HG03432 (cell line): ENCODE data around the gene DHX58.

Experiments used
- ATAC-seq: cut with Tn5 transposase; IDR thresholded peaks from one replicate; pipeline ENCODE4 v1.9.1; 2021; ENCODE audit warnings: mild to moderate bottlenecking, moderate library complexity; ENCODE audit not compliant: unreplicated experiment

DHX58 gene

GRCh38 chr17:42087736-42088705 is 24.5 kb downstream of the DHX58 start:
- no peak for ATAC-seq

GRCh38 chr17:42087042-42087701 is 25.3 kb downstream of the DHX58 start:
- no peak for ATAC-seq

GRCh38 chr17:42081516-42082129 is 30.9 kb downstream of the DHX58 start:
- ATAC-seq, result no peak

GRCh38 chr17:42079541-42079940 is 33.0 kb downstream of the DHX58 start:
- no peak for ATAC-seq

GRCh38 chr17:42078396-42079043 is 34.0 kb downstream of the DHX58 start:
- ATAC-seq, result no peak

- no peak for ATAC-seq
Measured at GRCh38 chr17:42077755-42078154, 34.8 kb downstream of the DHX58 start.

GRCh38 chr17:42076797-42077559 is 35.5 kb downstream of the DHX58 start:
- no peak for ATAC-seq

- ATAC-seq, result no peak
Measured at GRCh38 chr17:42075789-42076188, 36.7 kb downstream of the DHX58 start.

- no peak for ATAC-seq
Measured at GRCh38 chr17:42072323-42073187, 40.0 kb downstream of the DHX58 start.

GRCh38 chr17:42071810-42072209 is 40.7 kb downstream of the DHX58 start:
- ATAC-seq, result no peak

GRCh38 chr17:42068979-42069378 is 43.5 kb downstream of the DHX58 start:
- ATAC-seq, result no peak

- ATAC-seq, result no peak
Measured at GRCh38 chr17:42067371-42068091, 45.0 kb downstream of the DHX58 start.

- no peak for ATAC-seq
Measured at GRCh38 chr17:42065201-42065600, 47.3 kb downstream of the DHX58 start.

- ATAC-seq, result no peak
Measured at GRCh38 chr17:42062681-42063080, 49.8 kb downstream of the DHX58 start.

- no peak for ATAC-seq
Measured at GRCh38 chr17:42061646-42062487, 50.6 kb downstream of the DHX58 start.

- ATAC-seq, result no peak
Measured at GRCh38 chr17:42060231-42060630, 52.3 kb downstream of the DHX58 start.

- ATAC-seq, result no peak
Measured at GRCh38 chr17:42059815-42060214, 52.7 kb downstream of the DHX58 start.

GRCh38 chr17:42058063-42058462 is 54.5 kb downstream of the DHX58 start:
- no peak for ATAC-seq
